ENCODE results near the gene BICD1. TPM values are rescaled to one million over a fixed set of nuclear protein-coding genes. Genes with fewer than 3 reads are reported as not detected.

Gene BICD1
- total and polyA plus RNA-seq, 2 donors from 2014 or later, result 3.8 to 36.7 TPM

DNA sequence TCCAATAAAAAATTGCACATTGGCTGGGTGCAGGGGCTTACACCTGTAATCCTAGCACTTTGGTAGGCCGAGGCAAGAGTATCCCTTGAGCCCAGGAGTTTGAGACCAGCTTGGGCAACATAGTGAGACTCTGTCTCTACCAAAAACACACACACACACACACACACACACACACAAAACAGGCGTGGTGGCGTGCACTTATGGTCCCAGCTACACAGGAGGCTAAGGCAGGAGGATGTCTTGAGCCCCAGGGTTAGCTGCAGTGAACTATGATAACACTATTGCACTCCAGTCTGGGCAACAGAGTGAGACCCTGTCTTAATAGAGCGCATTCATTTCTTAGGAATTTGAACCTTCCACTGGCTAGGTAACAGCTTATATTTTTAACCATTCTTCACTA is 42.9 kb upstream of the BICD1 start:
- FAIRE-seq, result no peak
- Histone ChIP-seq H3K4me1 (ENCODE audit: control insufficient read depth in 2 of 3, insufficient read depth in 2 of 3, low read depth in 1 of 3, low read length in 3 of 3) (no peaks in the 10 kb centered on the region), H3K9ac (ENCODE audit: low read length in 3 of 3) (no peak overlapping the region)

DNA sequence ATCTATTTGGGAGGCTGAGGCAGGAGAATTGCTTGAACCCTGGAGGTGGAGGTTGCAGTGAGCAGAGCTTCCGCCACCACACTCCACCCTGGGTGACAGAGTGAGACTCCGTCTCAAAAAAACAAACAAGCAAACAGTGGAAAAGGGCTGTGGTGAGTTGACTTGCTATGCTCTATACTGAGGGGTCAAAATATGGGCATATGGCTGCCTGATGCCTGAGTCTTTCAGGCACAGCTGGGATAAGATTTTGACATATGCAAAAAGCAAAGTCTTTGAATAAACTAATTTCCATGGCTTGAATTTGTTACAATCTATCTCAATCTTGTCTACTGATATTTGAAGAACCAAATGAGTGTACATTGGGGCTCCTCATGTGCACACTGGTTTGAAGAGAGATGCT is 40.4 kb upstream of the BICD1 start:
- no peaks in the 10 kb centered on the region for H3K36me3 ChIP-seq (ENCODE audit: control insufficient read depth in 2 of 3, insufficient read depth in 3 of 3, low read length in 3 of 3)
- H3K9me3 ChIP-seq (ENCODE audit: control insufficient read depth in 2 of 3, insufficient read depth in 1 of 3, low read length in 3 of 3), result no peaks in the 10 kb centered on the region
- FAIRE-seq, result no peak
- intact Hi-C loops (cut with DNase I), result no loop called here
- no peak for DNase-seq
- no peak overlapping the region for H3K4me3 ChIP-seq (ENCODE audit: low read length in 3 of 3)
- H3K27ac ChIP-seq (ENCODE audit: low read depth in 2 of 2, low read length in 2 of 2), result no peak overlapping the region
- no peaks in the 10 kb centered on the region for H3K27me3 ChIP-seq (ENCODE audit: control insufficient read depth, insufficient read depth, low read length)
- H3K9ac ChIP-seq (ENCODE audit: low read length in 3 of 3), result no peak overlapping the region
- TF ChIP-seq, protein P1, sequence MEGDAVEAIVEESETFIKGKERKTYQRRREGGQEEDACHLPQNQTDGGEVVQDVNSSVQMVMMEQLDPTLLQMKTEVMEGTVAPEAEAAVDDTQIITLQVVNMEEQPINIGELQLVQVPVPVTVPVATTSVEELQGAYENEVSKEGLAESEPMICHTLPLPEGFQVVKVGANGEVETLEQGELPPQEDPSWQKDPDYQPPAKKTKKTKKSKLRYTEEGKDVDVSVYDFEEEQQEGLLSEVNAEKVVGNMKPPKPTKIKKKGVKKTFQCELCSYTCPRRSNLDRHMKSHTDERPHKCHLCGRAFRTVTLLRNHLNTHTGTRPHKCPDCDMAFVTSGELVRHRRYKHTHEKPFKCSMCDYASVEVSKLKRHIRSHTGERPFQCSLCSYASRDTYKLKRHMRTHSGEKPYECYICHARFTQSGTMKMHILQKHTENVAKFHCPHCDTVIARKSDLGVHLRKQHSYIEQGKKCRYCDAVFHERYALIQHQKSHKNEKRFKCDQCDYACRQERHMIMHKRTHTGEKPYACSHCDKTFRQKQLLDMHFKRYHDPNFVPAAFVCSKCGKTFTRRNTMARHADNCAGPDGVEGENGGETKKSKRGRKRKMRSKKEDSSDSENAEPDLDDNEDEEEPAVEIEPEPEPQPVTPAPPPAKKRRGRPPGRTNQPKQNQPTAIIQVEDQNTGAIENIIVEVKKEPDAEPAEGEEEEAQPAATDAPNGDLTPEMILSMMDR (IDR thresholded peaks at IDR 0.05; ENCODE audit: borderline replicate concordance, extremely low read depth, insufficient read depth), result no peak
- no peaks in the 10 kb centered on the region for H3K4me1 ChIP-seq (ENCODE audit: control insufficient read depth in 2 of 3, insufficient read depth in 2 of 3, low read depth in 1 of 3, low read length in 3 of 3)

More for the DNA sequence above, 42.9 kb upstream of the BICD1 start:
- Histone ChIP-seq H3K27ac (ENCODE audit: low read depth in 2 of 2, low read length in 2 of 2) (no peak overlapping the region), H3K27me3 (ENCODE audit: control insufficient read depth, insufficient read depth, low read length) (no peaks in the 10 kb centered on the region), H3K9me3 (ENCODE audit: control insufficient read depth in 2 of 3, insufficient read depth in 1 of 3, low read length in 3 of 3) (no peaks in the 10 kb centered on the region), H3K36me3 (ENCODE audit: control insufficient read depth in 2 of 3, insufficient read depth in 3 of 3, low read length in 3 of 3) (no peaks in the 10 kb centered on the region), H3K4me3 (ENCODE audit: low read length in 3 of 3) (no peak overlapping the region)
- DNase-seq, result no peak
- TF ChIP-seq, protein P1 (IDR thresholded peaks at IDR 0.05; ENCODE audit: borderline replicate concordance, extremely low read depth, insufficient read depth), result no peak
- intact Hi-C loops (cut with DNase I), result no loop called here

DNA sequence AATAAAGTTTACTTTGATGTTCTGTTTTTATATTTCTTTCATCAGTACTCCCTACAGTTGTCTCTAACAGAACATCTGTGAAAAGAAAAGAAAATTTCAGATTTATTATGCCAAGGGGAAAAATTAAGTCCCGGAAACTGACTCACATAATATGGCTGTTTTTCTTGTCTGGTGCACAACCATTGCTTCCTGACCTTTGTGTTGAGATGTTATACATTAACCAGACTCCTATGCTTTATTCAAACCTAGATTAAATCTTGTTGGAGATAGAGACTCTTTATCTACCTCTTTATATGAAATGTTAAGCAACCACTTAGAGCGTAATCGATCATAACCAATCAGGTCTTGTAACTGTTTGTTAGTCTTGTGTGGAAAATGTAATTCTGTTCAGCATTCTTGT is 37.6 kb upstream of the BICD1 start:
- TF ChIP-seq, protein P1 (IDR thresholded peaks at IDR 0.05; ENCODE audit: borderline replicate concordance, extremely low read depth, insufficient read depth), result no peak

DNA sequence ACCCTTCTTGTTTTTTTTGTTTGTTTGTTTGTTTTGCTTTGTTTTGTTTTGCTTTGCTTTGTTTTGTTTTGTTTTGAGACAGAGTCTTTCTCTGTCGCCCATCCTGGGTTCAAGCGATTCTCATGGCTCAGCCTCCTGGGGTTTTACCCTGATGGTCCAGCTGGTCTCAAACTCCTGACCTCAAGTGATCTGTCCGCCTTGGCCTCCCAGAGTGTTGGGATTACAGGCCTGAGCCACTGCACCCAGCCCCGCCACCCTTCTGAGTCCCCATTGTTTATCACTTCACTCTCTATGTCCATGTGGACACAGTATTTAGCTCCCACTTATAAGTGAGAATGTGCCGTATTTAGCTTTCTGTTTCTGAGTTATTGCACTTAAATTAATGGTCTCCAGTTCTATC is 36.9 kb upstream of the BICD1 start:
- Histone ChIP-seq H3K9ac (ENCODE audit: low read length in 3 of 3) (no peak overlapping the region), H3K9me3 (ENCODE audit: control insufficient read depth in 2 of 3, insufficient read depth in 1 of 3, low read length in 3 of 3) (peaks cover 0 to 3% (median 0%) of the 10 kb centered on the region in 3 donors), H3K27me3 (ENCODE audit: control insufficient read depth, insufficient read depth, low read length) (no peaks in the 10 kb centered on the region), H3K4me3 (ENCODE audit: low read length in 3 of 3) (no peak overlapping the region), H3K36me3 (ENCODE audit: control insufficient read depth in 2 of 3, insufficient read depth in 3 of 3, low read length in 3 of 3) (no peaks in the 10 kb centered on the region), H3K4me1 (ENCODE audit: control insufficient read depth in 2 of 3, insufficient read depth in 2 of 3, low read depth in 1 of 3, low read length in 3 of 3) (no peaks in the 10 kb centered on the region), H3K27ac (ENCODE audit: low read depth in 2 of 2, low read length in 2 of 2) (no peak overlapping the region)
- intact Hi-C loops (cut with DNase I), result no loop called here
- TF ChIP-seq, protein P1 (IDR thresholded peaks at IDR 0.05; ENCODE audit: borderline replicate concordance, extremely low read depth, insufficient read depth), result no peak
- no peak for FAIRE-seq
- DNase-seq, result no peak

More for the DNA sequence above, 37.6 kb upstream of the BICD1 start:
- peak in 2 of 5 donors; percentile 42 to 53 for DNase-seq
- FAIRE-seq, result no peak
- Histone ChIP-seq H3K4me1 (ENCODE audit: control insufficient read depth in 2 of 3, insufficient read depth in 2 of 3, low read depth in 1 of 3, low read length in 3 of 3) (no peaks in the 10 kb centered on the region), H3K9me3 (ENCODE audit: control insufficient read depth in 2 of 3, insufficient read depth in 1 of 3, low read length in 3 of 3) (peaks cover 0 to 3% (median 0%) of the 10 kb centered on the region in 3 donors), H3K4me3 (ENCODE audit: low read length in 3 of 3) (no peak overlapping the region), H3K27me3 (ENCODE audit: control insufficient read depth, insufficient read depth, low read length) (no peaks in the 10 kb centered on the region), H3K9ac (ENCODE audit: low read length in 3 of 3) (no peak overlapping the region), H3K36me3 (ENCODE audit: control insufficient read depth in 2 of 3, insufficient read depth in 3 of 3, low read length in 3 of 3) (no peaks in the 10 kb centered on the region), H3K27ac (ENCODE audit: low read depth in 2 of 2, low read length in 2 of 2) (no peak overlapping the region)
- intact Hi-C loops (cut with DNase I), result no loop called here
